Endothelial cell of umbilical vein (primary cell): Measurements from ENCODE around the gene TXNDC2. TPM values are rescaled to one million over a fixed set of nuclear protein-coding genes. Genes with fewer than 3 reads are reported as not detected.

Experiments used
- BruUV-seq: library from RNA; stranded (reverse); fragments of 400-500 nt; replicated peaks from 2 replicates; lab custom pipeline; 2021; lab: Mats Ljungman, UMichigan
- CTCF ChIA-PET: fragments of 300-600, 350-600 bp; sonication (Branson Sonifier 250); formaldehyde crosslinking; loops from one replicate; lab custom pipeline; 2021; ENCODE audit warnings: antibody characterized with exemption, inconsistent platforms; lab: Charles Lee
- POLR2A ChIA-PET: fragments of 300-600, 350-600 bp; sonication (Branson Sonifier 250); formaldehyde crosslinking; loops from one replicate; lab custom pipeline; 2021; ENCODE audit warnings: antibody characterized with exemption, inconsistent platforms; lab: Charles Lee
- DNase-seq: peaks from one replicate; pipeline ENCODE4 v3.0.0-alpha.2; 2011; ENCODE audit warnings: low read depth, low spot score
- FAIRE-seq: peaks from 2 replicates; lab custom pipeline; 2011; peaks lifted over from hg19 to GRCh38; lab: Jason Lieb, UNC
- H2AFZ ChIP-seq: 2 replicates; pipeline ENCODE4 v1.6.0; 2012; ENCODE audit warnings: low read depth, low read length, control low read depth, inconsistent platforms
- H3K27ac ChIP-seq: 2 replicates; pipeline ENCODE4 v1.5.1; 2011; ENCODE audit warnings: low read depth, mild to moderate bottlenecking, control low read depth, low read length, moderate library complexity; ENCODE audit not compliant: insufficient read depth
- H3K27me3 ChIP-seq, 2 experiments: 2 replicates each; pipeline versions ENCODE4 v1.6.0 to v1.6.1; 2011; ENCODE audit warnings: low read length in 2 of 2, mixed read lengths in 1 of 2; ENCODE audit not compliant: control insufficient read depth in 2 of 2, insufficient read depth in 2 of 2
- H3K36me3 ChIP-seq, 2 experiments: 2 replicates in 1 of 2; 3 replicates in 1 of 2; pipeline ENCODE4 v1.5.1; 2011; ENCODE audit warnings: low read length in 2 of 2, mild to moderate bottlenecking in 1 of 2, moderate library complexity in 1 of 2; ENCODE audit not compliant: control insufficient read depth in 2 of 2, insufficient read depth in 2 of 2; ENCODE audit errors: extremely low read depth in 1 of 2
- H3K4me1 ChIP-seq: 3 replicates; pipeline ENCODE4 v1.5.1; 2011; ENCODE audit warnings: mild to moderate bottlenecking, low read length; ENCODE audit not compliant: control insufficient read depth, insufficient read depth; ENCODE audit errors: extremely low read depth
- H3K4me2 ChIP-seq: 2 replicates; pipeline ENCODE4 v1.6.1; 2011; ENCODE audit warnings: low read length, control low read depth, mixed read lengths; ENCODE audit not compliant: insufficient read depth
- H3K4me3 ChIP-seq, 3 experiments: fragments of 200-600 bp in 1 of 3; sonication (generic), shearing (Covaris generic) in 1 of 3; replicated peaks in 1 of 3; 2 replicates each; pipeline ENCODE4 v1.5.1; 2011 to 2016; ENCODE audit warnings: control low read depth in 3 of 3, low read length in 3 of 3, mild to moderate bottlenecking in 2 of 3, inconsistent platforms in 1 of 3, low read depth in 1 of 3, moderate library complexity in 1 of 3; ENCODE audit not compliant: insufficient read depth in 1 of 3
- H3K79me2 ChIP-seq: 2 replicates; pipeline ENCODE4 v1.6.0; 2012; ENCODE audit warnings: low read length, inconsistent platforms; ENCODE audit not compliant: control insufficient read depth, insufficient read depth
- H3K9ac ChIP-seq: replicated peaks from 2 replicates; pipeline ENCODE3; 2011; ENCODE audit warnings: low read length, control low read depth; ENCODE audit not compliant: insufficient read depth; ENCODE audit errors: extremely low read depth
- H3K9me1 ChIP-seq: replicated peaks from 3 replicates; pipeline ENCODE4 v1.6.0; 2011; ENCODE audit warnings: mild to moderate bottlenecking, low read length; ENCODE audit not compliant: control insufficient read depth, insufficient read depth; ENCODE audit errors: extremely low read depth
- H3K9me3 ChIP-seq: replicated peaks from 2 replicates; pipeline ENCODE4 v1.5.1; 2012; ENCODE audit warnings: low read length, inconsistent platforms; ENCODE audit not compliant: control insufficient read depth, insufficient read depth
- H4K20me1 ChIP-seq: replicated peaks from 2 replicates; pipeline ENCODE3; 2011; ENCODE audit warnings: mild to moderate bottlenecking, low read length; ENCODE audit not compliant: control insufficient read depth, insufficient read depth; ENCODE audit errors: extremely low read depth
- EZH2 ChIP-seq: IDR thresholded peaks from 2 replicates; pipeline ENCODE4 v1.6.1; 2012; ENCODE audit warnings: borderline replicate concordance, low read depth, mild to moderate bottlenecking, moderate library complexity, low read length, inconsistent platforms; ENCODE audit not compliant: severe bottlenecking
- FOS ChIP-seq: IDR thresholded peaks from 2 replicates; pipeline ENCODE4 v1.6.1; 2011; ENCODE audit warnings: mild to moderate bottlenecking, low read length, moderate library complexity, borderline replicate concordance; ENCODE audit not compliant: insufficient read depth
- GATA2 ChIP-seq: IDR thresholded peaks from 2 replicates; pipeline ENCODE4 v1.7.0; 2011; ENCODE audit warnings: low read depth, mild to moderate bottlenecking, moderate library complexity, mixed read lengths, low read length; ENCODE audit not compliant: insufficient read length, insufficient read depth
- JUN ChIP-seq: IDR thresholded peaks from 2 replicates; pipeline ENCODE4 v1.6.1; 2011; ENCODE audit warnings: borderline replicate concordance, low read depth; ENCODE audit not compliant: insufficient read length, insufficient read depth
- MAX ChIP-seq: IDR thresholded peaks from 2 replicates; pipeline ENCODE4 v1.6.1; 2011; ENCODE audit not compliant: insufficient read depth, insufficient read length
- MYC ChIP-seq: IDR thresholded peaks from one replicate; pipeline ENCODE4 v1.6.1; 2011; ENCODE audit warnings: mild to moderate bottlenecking, low read depth, low read length
- POLR2A ChIP-seq: IDR thresholded peaks from 2 replicates; pipeline ENCODE4 v1.6.1; 2012; ENCODE audit warnings: low read depth, mild to moderate bottlenecking, control low read depth, low read length
- POLR2AphosphoS5 ChIP-seq: IDR thresholded peaks from 2 replicates; pipeline ENCODE4 v1.6.1; 2012; ENCODE audit warnings: low read depth, mild to moderate bottlenecking, control low read depth, low read length, moderate library complexity; ENCODE audit not compliant: insufficient read depth
- dilution Hi-C: fragments of 300-500 bp; cut with MboI; formaldehyde crosslinking; loops from one replicate; pipeline ENCODE4 v1.15.0; 2019; ENCODE audit warnings: low sequenced_read_pairs; ENCODE audit not compliant: extremely low pct_ligation_motif_present
- intact Hi-C: fragments of 100-400 bp; cut with micrococcal nuclease; formaldehyde crosslinking; loops from one replicate; pipeline ENCODE4 v1.10.0; 2022
- polyA plus RNA-seq, 4 experiments: library from polyadenylated mRNA; depleted of rRNA in 3 of 4; stranded (reverse) in 3 of 4; unstranded in 1 of 4; fragments of >200 nt; gene quantifications; 2 replicates each; pipeline versions ENCODE4 v1.2.1 to v1.2.3, GENCODE V29; 2011 to 2012; ENCODE audit warnings: missing spikeins in 1 of 4
- total RNA-seq: library from RNA; stranded (reverse); gene quantifications from 2 replicates; pipeline ENCODE4 v1.2.3, GENCODE V29; 2021
- TF ChIP-seq, protein P1 (sequence below), 2 donors: IDR thresholded peaks; 1 replicate in 1 of 2; 2 replicates in 1 of 2; pipeline ENCODE4 v1.5.1; 2011; ENCODE audit warnings: low read length in 2 of 2, mild to moderate bottlenecking in 2 of 2, moderate library complexity in 2 of 2, control low read depth in 1 of 2, inconsistent platforms in 1 of 2, low read depth in 1 of 2; ENCODE audit not compliant: insufficient read depth in 1 of 2; ENCODE audit errors: extremely low read depth in 1 of 2

The TXNDC2 gene
- total and polyA plus RNA-seq, 2 donors (not counting 3 experiments of a cell fraction or from before 2014, with no cell fraction given), result 0.12 TPM; not detected in 1

DNA sequence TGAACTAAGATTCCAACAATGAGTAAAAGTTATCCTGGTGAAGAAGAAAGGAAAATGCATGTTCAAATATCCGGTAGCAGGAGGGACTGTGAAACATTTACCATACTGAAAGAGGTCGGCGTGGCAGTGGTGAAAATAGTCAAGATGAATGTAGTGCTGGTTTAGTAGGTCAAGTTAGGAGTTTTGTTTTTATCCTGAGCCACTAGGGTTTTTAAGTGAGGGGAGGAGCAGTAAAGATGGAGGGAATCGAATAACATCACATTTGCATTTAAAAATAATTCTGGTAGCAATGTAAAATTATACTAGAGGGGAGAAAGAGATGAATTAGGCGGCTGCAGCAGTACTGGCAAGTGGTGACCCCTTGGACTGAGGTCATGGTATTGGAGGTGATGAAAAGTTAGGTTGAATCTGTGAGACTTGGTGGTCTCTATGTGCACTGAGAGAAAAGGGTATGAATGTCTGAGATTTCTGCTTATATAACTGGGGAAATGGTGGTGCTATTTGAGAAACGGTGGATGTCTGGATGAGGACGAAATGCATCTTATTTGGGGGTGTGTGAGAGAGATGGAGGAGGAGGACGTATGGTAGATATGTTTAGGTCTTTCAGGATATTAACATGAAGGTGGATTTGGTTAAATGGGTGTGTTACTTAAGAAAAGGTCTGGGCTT lies 33.9 kb downstream of the TXNDC2 start:
- H4K20me1 ChIP-seq, result peaks cover 35% of the 10 kb centered on the region
- BruUV-seq, result no TSS peak
- peaks cover 46% of the 10 kb centered on the region for H3K4me1 ChIP-seq
- no peaks in the 10 kb centered on the region for H3K9me1 ChIP-seq
- H3K27me3 ChIP-seq, result no peaks in the 10 kb centered on the region
- intact Hi-C loops, result no loop called here
- H3K36me3 ChIP-seq, result no peaks in the 10 kb centered on the region
- CTCF ChIA-PET, result no interaction called here
- dilution Hi-C loops, result no loop called here
- no peaks in the 10 kb centered on the region for H3K9me3 ChIP-seq
- no peak overlapping the region for H3K27ac ChIP-seq
- no peak overlapping the region for H3K9ac ChIP-seq
- no peak overlapping the region for H3K4me3 ChIP-seq
- peaks cover 100% of the 10 kb centered on the region for H3K79me2 ChIP-seq
- H3K4me2 ChIP-seq, result no peak overlapping the region
- POLR2A ChIA-PET, result no interaction called here
- no peak overlapping the region for H2AFZ ChIP-seq
- TF ChIP-seq JUN (no peak), MAX (no peak), FOS (no peak), POLR2A (no peak), POLR2AphosphoS5 (no peak), EZH2 (no peak), GATA2 (no peak), MYC (no peak)
- TF ChIP-seq, protein P1, sequence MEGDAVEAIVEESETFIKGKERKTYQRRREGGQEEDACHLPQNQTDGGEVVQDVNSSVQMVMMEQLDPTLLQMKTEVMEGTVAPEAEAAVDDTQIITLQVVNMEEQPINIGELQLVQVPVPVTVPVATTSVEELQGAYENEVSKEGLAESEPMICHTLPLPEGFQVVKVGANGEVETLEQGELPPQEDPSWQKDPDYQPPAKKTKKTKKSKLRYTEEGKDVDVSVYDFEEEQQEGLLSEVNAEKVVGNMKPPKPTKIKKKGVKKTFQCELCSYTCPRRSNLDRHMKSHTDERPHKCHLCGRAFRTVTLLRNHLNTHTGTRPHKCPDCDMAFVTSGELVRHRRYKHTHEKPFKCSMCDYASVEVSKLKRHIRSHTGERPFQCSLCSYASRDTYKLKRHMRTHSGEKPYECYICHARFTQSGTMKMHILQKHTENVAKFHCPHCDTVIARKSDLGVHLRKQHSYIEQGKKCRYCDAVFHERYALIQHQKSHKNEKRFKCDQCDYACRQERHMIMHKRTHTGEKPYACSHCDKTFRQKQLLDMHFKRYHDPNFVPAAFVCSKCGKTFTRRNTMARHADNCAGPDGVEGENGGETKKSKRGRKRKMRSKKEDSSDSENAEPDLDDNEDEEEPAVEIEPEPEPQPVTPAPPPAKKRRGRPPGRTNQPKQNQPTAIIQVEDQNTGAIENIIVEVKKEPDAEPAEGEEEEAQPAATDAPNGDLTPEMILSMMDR (IDR thresholded peaks at IDR 0.05; ENCODE audit: extremely low read depth in 1 of 2, insufficient read depth in 1 of 2, low read depth in 1 of 2, low read length in 2 of 2), result no peak
- FAIRE-seq (no peak), DNase-seq (no peak)
